SK-MEL-5 (cell line): ENCODE measurements around the gene PERM1. TPM values are rescaled to one million over a fixed set of nuclear protein-coding genes. Genes with fewer than 3 reads are reported as not detected.

ENCODE experiments used
- small RNA-seq, 2 experiments: library from RNA; depleted of rRNA; stranded (forward); fragments of <200 nt; gene quantifications; one replicate each; pipeline ENCODE3, GENCODE V24; 2014
- total RNA-seq: library from RNA; depleted of rRNA; stranded (reverse); fragments of >200 nt; shearing (Covaris generic); gene quantifications from 2 replicates; pipeline ENCODE4 v1.2.3, GENCODE V29; 2014; rRNA removed

Gene PERM1
- total RNA-seq, 1 experiment from 2014 or later: 0.85 TPM

Small RNAs within 50 kb of the gene (small RNA-seq; reads per million reads assigned to genes)
- 0 reads per million in 2 experiments for gene AL645608.3

Other genes with a start within 250 kb of the PERM1 start
- not detected in 2 replicates for gene SAMD11, start 58.2 kb downstream of the PERM1 start, total RNA-seq
- 117 and 123 TPM in 2 replicates for gene NOC2L, start 22.8 kb downstream of the PERM1 start, total RNA-seq
- gene KLHL17, start 21.5 kb downstream of the PERM1 start, total RNA-seq: 5.3 and 6.3 TPM in 2 replicates
- 0.03 and 0.11 TPM in 2 replicates for gene PLEKHN1, start 15.6 kb downstream of the PERM1 start, total RNA-seq
- gene HES4, start 18.0 kb upstream of the PERM1 start, total RNA-seq: 4.8 and 8.4 TPM in 2 replicates
- gene ISG15, start 31.4 kb upstream of the PERM1 start, total RNA-seq: 3.1 and 6.2 TPM in 2 replicates
- gene AGRN, start 38.0 kb upstream of the PERM1 start, total RNA-seq: 21.3 and 23.0 TPM in 2 replicates
- not detected in 2 replicates for gene RNF223, start 92.2 kb upstream of the PERM1 start, total RNA-seq
- gene C1orf159, start 134.0 kb upstream of the PERM1 start, total RNA-seq: 9.4 and 10.0 TPM in 2 replicates
- gene TTLL10, start 191.8 kb upstream of the PERM1 start, total RNA-seq: not detected in 2 replicates
- gene TNFRSF18, start 224.5 kb upstream of the PERM1 start, total RNA-seq: not detected in 2 replicates
- gene TNFRSF4, start 232.1 kb upstream of the PERM1 start, total RNA-seq: not detected in 2 replicates
- gene SDF4, start 249.9 kb upstream of the PERM1 start, total RNA-seq: 94.2 and 97.3 TPM in 2 replicates